Activated B cell treated with CpG ODN at 0.5 μM for 24 hours (primary cell): ENCODE measurements around the gene DFFB. TPM values are rescaled to one million over a fixed set of nuclear protein-coding genes. Genes with fewer than 3 reads are reported as not detected.

Experiments
- ATAC-seq: fragments of 200-7000 bp; cut with Tn5 transposase; one replicate; pipeline ENCODE4 v1.10.0; 2021; ENCODE audit warnings: low read depth, mild to moderate bottlenecking, moderate library complexity
- CTCF ChIA-PET: fragments of 350-600 bp; sonication (Branson Sonifier 250); formaldehyde crosslinking; loops from one replicate; lab custom pipeline; 2021; ENCODE audit warnings: antibody characterized with exemption; lab: Charles Lee
- POLR2A ChIA-PET: fragments of 350-600 bp; sonication (Branson Sonifier 250); formaldehyde crosslinking; loops from one replicate; lab custom pipeline; 2021; ENCODE audit warnings: antibody characterized with exemption; lab: Charles Lee
- DNase-seq: peaks from one replicate; pipeline ENCODE4 v3.0.0; 2022
- H3K27ac Mint-ChIP-seq: one replicate; pipeline ENCODE4 v1.8.0; 2020; ENCODE audit warnings: mixed read lengths
- H3K27me3 Mint-ChIP-seq: one replicate; pipeline ENCODE4 v1.8.0; 2021; ENCODE audit warnings: mixed read lengths
- H3K36me3 Mint-ChIP-seq: one replicate; pipeline ENCODE4 v1.8.0; 2021; ENCODE audit warnings: low read depth, mixed read lengths
- H3K4me1 Mint-ChIP-seq: one replicate; pipeline ENCODE4 v1.8.0; 2021; ENCODE audit warnings: mixed read lengths
- H3K4me3 Mint-ChIP-seq: one replicate; pipeline ENCODE4 v1.8.0; 2020; ENCODE audit warnings: mild to moderate bottlenecking, mixed read lengths
- H3K9me3 Mint-ChIP-seq: one replicate; pipeline ENCODE4 v1.8.0; 2020; ENCODE audit warnings: mixed read lengths
- CTCF ChIP-seq: fragments of 200-600 bp; IDR thresholded peaks from one replicate; pipeline ENCODE4 v1.8.0; 2022; ENCODE audit warnings: antibody characterized with exemption, mild to moderate bottlenecking
- intact Hi-C: fragments of 100-400 bp; cut with micrococcal nuclease; formaldehyde crosslinking; loops from one replicate; pipeline ENCODE4 v1.15.1; 2024
- total RNA-seq: library from RNA; stranded (reverse); gene quantifications from 2 replicates; pipeline ENCODE4 v1.2.3, GENCODE V29; 2022

Gene DFFB
- total RNA-seq, 1 donor from 2014 or later: 10.5 TPM

- intact Hi-C loops: no loop called here
- peaks cover 3% of the 10 kb centered on the region for H3K9me3 Mint-ChIP-seq
- no peak for TF ChIP-seq CTCF
- no peaks in the 10 kb centered on the region for H3K27me3 Mint-ChIP-seq
- peaks cover 3% of the 10 kb centered on the region for H3K4me1 Mint-ChIP-seq
- no peak overlapping the region for H3K4me3 Mint-ChIP-seq
- DNase-seq: no peak
- ATAC-seq: no peak
- ChIA-PET POLR2A (no interaction called here), CTCF (interaction anchor here (1.4 kb wide), 1 partner anchor 10 kb away, joined by 3 read pairs; no protein-coding TSS in a partner anchor)
- H3K27ac Mint-ChIP-seq: no peak overlapping the region
- H3K36me3 Mint-ChIP-seq: no peaks in the 10 kb centered on the region
Measured at GRCh38 chr1:3921765-3922164, 64.5 kb downstream of the DFFB start.

GRCh38 chr1:3922201-3922725 lies 65.0 kb downstream of the DFFB start:
- ChIA-PET CTCF (interaction anchor here (1.4 kb wide), 1 partner anchor 11 kb away, joined by 3 read pairs; no protein-coding TSS in a partner anchor), POLR2A (no interaction called here)
- Mint-ChIP-seq H3K27me3 (no peaks in the 10 kb centered on the region), H3K4me3 (no peak overlapping the region), H3K9me3 (peaks cover 3% of the 10 kb centered on the region), H3K36me3 (no peaks in the 10 kb centered on the region), H3K27ac (no peak overlapping the region), H3K4me1 (peaks cover 3% of the 10 kb centered on the region)
- intact Hi-C loops: no loop called here
- DNase-seq (no peak), ATAC-seq (peak; percentile 28)
- no peak for TF ChIP-seq CTCF

GRCh38 chr1:3922851-3923250 lies 65.6 kb downstream of the DFFB start:
- H3K27ac Mint-ChIP-seq: no peak overlapping the region
- H3K9me3 Mint-ChIP-seq: peaks cover 3% of the 10 kb centered on the region
- POLR2A ChIA-PET: no interaction called here
- no peaks in the 10 kb centered on the region for H3K27me3 Mint-ChIP-seq
- no peak overlapping the region for H3K4me3 Mint-ChIP-seq
- no peaks in the 10 kb centered on the region for H3K36me3 Mint-ChIP-seq
- no peak for DNase-seq
- peaks cover 3% of the 10 kb centered on the region for H3K4me1 Mint-ChIP-seq
- intact Hi-C loops: no loop called here
- TF ChIP-seq CTCF: no peak
- CTCF ChIA-PET: no interaction called here
- no peak for ATAC-seq

- intact Hi-C loops: no loop called here
- peaks cover under 1% of the 10 kb centered on the region for H3K9me3 Mint-ChIP-seq
- peaks cover 3% of the 10 kb centered on the region for H3K4me1 Mint-ChIP-seq
- no peaks in the 10 kb centered on the region for H3K27me3 Mint-ChIP-seq
- no peak overlapping the region for H3K27ac Mint-ChIP-seq
- TF ChIP-seq CTCF: no peak
- H3K36me3 Mint-ChIP-seq: no peaks in the 10 kb centered on the region
- DNase-seq (no peak), ATAC-seq (no peak)
- ChIA-PET CTCF (no interaction called here), POLR2A (no interaction called here)
- H3K4me3 Mint-ChIP-seq: no peak overlapping the region
Measured at GRCh38 chr1:3923378-3924185, 66.3 kb downstream of the DFFB start.

- CTCF ChIA-PET: no interaction called here
- intact Hi-C loops: no loop called here
- DNase-seq (no peak), ATAC-seq (no peak)
- Mint-ChIP-seq H3K27ac (no peak overlapping the region), H3K36me3 (no peaks in the 10 kb centered on the region), H3K4me1 (peaks cover 3% of the 10 kb centered on the region), H3K9me3 (no peaks in the 10 kb centered on the region), H3K27me3 (no peaks in the 10 kb centered on the region), H3K4me3 (no peak overlapping the region)
- POLR2A ChIA-PET: no interaction called here
- no peak for TF ChIP-seq CTCF
Measured at GRCh38 chr1:3924186-3924824, 67.0 kb downstream of the DFFB start.
